ENCODE results near the gene PARD3. TPM values are rescaled to one million over a fixed set of nuclear protein-coding genes. Genes with fewer than 3 reads are reported as not detected.

Gene PARD3
- total and polyA plus RNA-seq, 10 of the 15 experiments (the other 5 are each of a cell fraction or from before 2014, with no cell fraction given), result 2.6 to 43.1 (median 13.9) TPM

- no peak for TF ChIP-seq ZNF592 (IDR thresholded peaks at IDR 0.05)
- no peak for TF ChIP-seq NKRF (conservative IDR thresholded peaks at IDR 0.05)
- no peak for TF ChIP-seq EGR1 (IDR thresholded peaks at IDR 0.05; ENCODE audit: borderline replicate concordance in 1 of 2, low read depth in 2 of 2, low read length in 2 of 2)
- TF ChIP-seq RAD51 (IDR thresholded peaks at IDR 0.05), result no peak
- no peak for TF ChIP-seq USF2 (IDR thresholded peaks at IDR 0.05; ENCODE audit: borderline replicate concordance, low read depth, low read length)
- TF ChIP-seq IRF4 (IDR thresholded peaks at IDR 0.05; ENCODE audit: low read depth, low read length), result no peak
- no peak for TF ChIP-seq IRF5 (IDR thresholded peaks at IDR 0.05; ENCODE audit: borderline replicate concordance)
- TF ChIP-seq RB1 (IDR thresholded peaks at IDR 0.05; ENCODE audit: borderline replicate concordance), result no peak
- TF ChIP-seq ZNF24 (IDR thresholded peaks at IDR 0.05), result no peak
- no peak for TF ChIP-seq FOXM1 (IDR thresholded peaks at IDR 0.05; ENCODE audit: low read depth, low read length)
- no peak for TF ChIP-seq MLLT1 (IDR thresholded peaks at IDR 0.05)
- no peak for TF ChIP-seq BCLAF1 (IDR thresholded peaks at IDR 0.05)
Observed at GRCh38 chr10:34295142-34295548, 520.0 kb downstream of the PARD3 start (continued).

All from GM12878 (cell line).